WTC11 (cell line): ENCODE data around the gene SPTAN1.

Experiments used
- AFF4 ChIP-seq: sonication (generic); formaldehyde crosslinking; IDR thresholded peaks from 2 replicates; pipeline ENCODE4 v1.8.1; 2023; ENCODE audit warnings: mild to moderate bottlenecking, missing genetic modification reagents, borderline replicate concordance
- ATF2 ChIP-seq: sonication (generic); formaldehyde crosslinking; IDR thresholded peaks from 2 replicates; pipeline ENCODE4 v1.8.1; 2022; ENCODE audit warnings: low read depth, missing genetic modification reagents, borderline replicate concordance
- ATF3 ChIP-seq: sonication (generic); formaldehyde crosslinking; conservative IDR thresholded peaks from 2 replicates; pipeline ENCODE4 v1.8.1; 2022; ENCODE audit warnings: mild to moderate bottlenecking, missing genetic modification reagents
- FOXK1 ChIP-seq: sonication (generic); formaldehyde crosslinking; IDR thresholded peaks from 2 replicates; pipeline ENCODE4 v1.8.0; 2022; ENCODE audit warnings: mild to moderate bottlenecking, moderate library complexity, missing genetic modification reagents
- JUN ChIP-seq: sonication (generic); formaldehyde crosslinking; IDR thresholded peaks from 2 replicates; pipeline ENCODE4 v1.8.0; 2023; ENCODE audit warnings: mild to moderate bottlenecking, missing genetic modification reagents
- NR3C1 ChIP-seq: sonication (generic); formaldehyde crosslinking; conservative IDR thresholded peaks from 2 replicates; pipeline ENCODE4 v1.8.1; 2023; ENCODE audit warnings: low read depth, mild to moderate bottlenecking, missing genetic modification reagents
- SP1 ChIP-seq: sonication (generic); formaldehyde crosslinking; conservative IDR thresholded peaks from 2 replicates; pipeline ENCODE4 v1.8.1; 2022; ENCODE audit warnings: missing genetic modification reagents
- TEAD4 ChIP-seq: sonication (generic); formaldehyde crosslinking; IDR thresholded peaks from 2 replicates; pipeline ENCODE4 v1.8.0; 2022; ENCODE audit warnings: mild to moderate bottlenecking, missing genetic modification reagents
- TP53 ChIP-seq: sonication (generic); formaldehyde crosslinking; IDR thresholded peaks from 2 replicates; pipeline ENCODE4 v1.8.1; 2023; ENCODE audit warnings: mild to moderate bottlenecking, missing genetic modification reagents
- TF ChIP-seq, protein P1 (sequence below): fragments of 200-600 bp; IDR thresholded peaks from 2 replicates; pipeline ENCODE4 v1.8.0; 2022; ENCODE audit warnings: antibody characterized with exemption
- TF ChIP-seq, protein P2 (sequence below): sonication (generic); formaldehyde crosslinking; IDR thresholded peaks from 2 replicates; pipeline ENCODE4 v1.8.1; 2023; ENCODE audit warnings: mild to moderate bottlenecking, moderate library complexity, missing genetic modification reagents
- TF ChIP-seq, protein P3 (sequence below): sonication (generic); formaldehyde crosslinking; IDR thresholded peaks from 2 replicates; pipeline ENCODE4 v1.8.1; 2023; ENCODE audit warnings: mild to moderate bottlenecking, missing genetic modification reagents, moderate library complexity

DNA sequence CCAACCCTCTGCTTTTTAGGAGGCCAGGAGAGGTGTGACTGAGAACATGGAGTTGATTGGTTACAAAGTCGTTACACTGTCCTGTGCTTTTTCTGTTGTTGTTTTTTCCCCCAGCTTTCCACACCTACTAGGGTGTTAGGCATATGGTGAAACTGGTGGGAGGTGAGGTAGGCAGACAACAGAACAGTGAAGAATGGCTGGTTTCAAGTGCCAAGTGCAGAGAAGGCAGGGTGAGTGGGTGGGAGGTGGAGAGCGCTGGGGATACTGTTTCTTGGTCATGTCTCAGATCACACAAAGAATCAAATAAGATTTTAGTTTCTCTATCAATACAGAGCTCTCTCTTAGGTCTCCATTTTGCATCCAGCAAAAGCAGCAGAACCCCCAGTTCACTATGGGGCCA is 2.2 kb upstream of the SPTAN1 start:
- TF ChIP-seq FOXK1 (CRISPR knock-in tag) (no peak), ATF2 (CRISPR knock-in tag) (no peak), TP53 (CRISPR knock-in tag) (no peak), NR3C1 (CRISPR knock-in tag) (no peak), JUN (CRISPR knock-in tag) (no peak), ATF3 (CRISPR knock-in tag) (no peak), AFF4 (CRISPR knock-in tag) (no peak), TEAD4 (CRISPR knock-in tag) (no peak), SP1 (no peak)
- TF ChIP-seq, protein P1, sequence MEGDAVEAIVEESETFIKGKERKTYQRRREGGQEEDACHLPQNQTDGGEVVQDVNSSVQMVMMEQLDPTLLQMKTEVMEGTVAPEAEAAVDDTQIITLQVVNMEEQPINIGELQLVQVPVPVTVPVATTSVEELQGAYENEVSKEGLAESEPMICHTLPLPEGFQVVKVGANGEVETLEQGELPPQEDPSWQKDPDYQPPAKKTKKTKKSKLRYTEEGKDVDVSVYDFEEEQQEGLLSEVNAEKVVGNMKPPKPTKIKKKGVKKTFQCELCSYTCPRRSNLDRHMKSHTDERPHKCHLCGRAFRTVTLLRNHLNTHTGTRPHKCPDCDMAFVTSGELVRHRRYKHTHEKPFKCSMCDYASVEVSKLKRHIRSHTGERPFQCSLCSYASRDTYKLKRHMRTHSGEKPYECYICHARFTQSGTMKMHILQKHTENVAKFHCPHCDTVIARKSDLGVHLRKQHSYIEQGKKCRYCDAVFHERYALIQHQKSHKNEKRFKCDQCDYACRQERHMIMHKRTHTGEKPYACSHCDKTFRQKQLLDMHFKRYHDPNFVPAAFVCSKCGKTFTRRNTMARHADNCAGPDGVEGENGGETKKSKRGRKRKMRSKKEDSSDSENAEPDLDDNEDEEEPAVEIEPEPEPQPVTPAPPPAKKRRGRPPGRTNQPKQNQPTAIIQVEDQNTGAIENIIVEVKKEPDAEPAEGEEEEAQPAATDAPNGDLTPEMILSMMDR: no peak
- TF ChIP-seq, protein P2, sequence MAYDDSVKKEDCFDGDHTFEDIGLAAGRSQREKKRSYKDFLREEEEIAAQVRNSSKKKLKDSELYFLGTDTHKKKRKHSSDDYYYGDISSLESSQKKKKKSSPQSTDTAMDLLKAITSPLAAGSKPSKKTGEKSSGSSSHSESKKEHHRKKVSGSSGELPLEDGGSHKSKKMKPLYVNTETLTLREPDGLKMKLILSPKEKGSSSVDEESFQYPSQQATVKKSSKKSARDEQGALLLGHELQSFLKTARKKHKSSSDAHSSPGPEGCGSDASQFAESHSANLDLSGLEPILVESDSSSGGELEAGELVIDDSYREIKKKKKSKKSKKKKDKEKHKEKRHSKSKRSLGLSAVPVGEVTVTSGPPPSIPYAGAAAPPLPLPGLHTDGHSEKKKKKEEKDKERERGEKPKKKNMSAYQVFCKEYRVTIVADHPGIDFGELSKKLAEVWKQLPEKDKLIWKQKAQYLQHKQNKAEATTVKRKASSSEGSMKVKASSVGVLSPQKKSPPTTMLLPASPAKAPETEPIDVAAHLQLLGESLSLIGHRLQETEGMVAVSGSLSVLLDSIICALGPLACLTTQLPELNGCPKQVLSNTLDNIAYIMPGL (CRISPR knock-in tag): no peak
- TF ChIP-seq, protein P3, sequence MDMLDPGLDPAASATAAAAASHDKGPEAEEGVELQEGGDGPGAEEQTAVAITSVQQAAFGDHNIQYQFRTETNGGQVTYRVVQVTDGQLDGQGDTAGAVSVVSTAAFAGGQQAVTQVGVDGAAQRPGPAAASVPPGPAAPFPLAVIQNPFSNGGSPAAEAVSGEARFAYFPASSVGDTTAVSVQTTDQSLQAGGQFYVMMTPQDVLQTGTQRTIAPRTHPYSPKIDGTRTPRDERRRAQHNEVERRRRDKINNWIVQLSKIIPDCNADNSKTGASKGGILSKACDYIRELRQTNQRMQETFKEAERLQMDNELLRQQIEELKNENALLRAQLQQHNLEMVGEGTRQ (CRISPR knock-in tag): no peak
